COLO668 (cell line): ENCODE results near the gene MC2R.
"Not testable (repeated sequence)": the region's sequence is repeated elsewhere in the genome, so short reads cannot be mapped to it uniquely, and the experiment has no call there.

ENCODE experiments used
- DNase-seq: peaks from one replicate; lab custom pipeline; 2025; ENCODE audit not compliant: unreplicated experiment; lab: John Stamatoyannopoulos, UW

The MC2R gene

GRCh38 chr18:13894531-13894930 is 20.8 kb downstream of the MC2R start:
- no peak for DNase-seq

- no peak for DNase-seq
These were observed 21.9 kb downstream of the MC2R start for GRCh38 chr18:13893418-13893760.

GRCh38 chr18:13892098-13892497 is 23.2 kb downstream of the MC2R start:
- DNase-seq = no peak

- no peak for DNase-seq
These were observed 24.5 kb downstream of the MC2R start for GRCh38 chr18:13890761-13891361.

GRCh38 chr18:13889671-13890070 is 25.7 kb downstream of the MC2R start:
- DNase-seq = no peak

- DNase-seq = no peak
These were observed 27.1 kb downstream of the MC2R start for GRCh38 chr18:13888191-13888716.

GRCh38 chr18:13885009-13885408 is 30.3 kb downstream of the MC2R start:
- DNase-seq = no peak

GRCh38 chr18:13879937-13880336 is 35.4 kb downstream of the MC2R start:
- no peak for DNase-seq

GRCh38 chr18:13879492-13879891 is 35.8 kb downstream of the MC2R start:
- no peak for DNase-seq

GRCh38 chr18:13878857-13879256 is 36.5 kb downstream of the MC2R start:
- DNase-seq = no peak

GRCh38 chr18:13877157-13877556 is 38.2 kb downstream of the MC2R start:
- DNase-seq = no peak

- no peak for DNase-seq
These were observed 40.8 kb downstream of the MC2R start for GRCh38 chr18:13874558-13874957.

GRCh38 chr18:13872932-13873331 is 42.4 kb downstream of the MC2R start:
- no peak for DNase-seq

GRCh38 chr18:13872373-13872772 is 43.0 kb downstream of the MC2R start:
- DNase-seq = no peak

GRCh38 chr18:13871701-13872100 is 43.6 kb downstream of the MC2R start:
- DNase-seq = no peak

- DNase-seq = no peak
These were observed 46.6 kb downstream of the MC2R start for GRCh38 chr18:13868501-13869271.

- not testable (repeated sequence) for DNase-seq
These were observed 52.4 kb downstream of the MC2R start for GRCh38 chr18:13862898-13863297.

GRCh38 chr18:13849791-13850190 is 65.5 kb downstream of the MC2R start:
- no peak for DNase-seq

GRCh38 chr18:13836559-13836958 is 78.8 kb downstream of the MC2R start:
- no peak for DNase-seq

GRCh38 chr18:13835202-13835601 is 80.1 kb downstream of the MC2R start:
- DNase-seq = no peak

GRCh38 chr18:13834496-13835015 is 80.8 kb downstream of the MC2R start:
- DNase-seq = no peak
